BE2C (cell line): ENCODE results near the gene VTI1A.

Source experiments
- DNase-seq: peaks from one replicate; pipeline ENCODE4 v3.0.0-alpha.2; 2020
- H3K27me3 ChIP-seq: fragments of 250-450 bp; sonication (Bioruptor Pico); 2 replicates; pipeline ENCODE4 v1.5.1; 2020; ENCODE audit warnings: mild to moderate bottlenecking
- H3K36me3 ChIP-seq: fragments of 250-450 bp; sonication (Bioruptor Pico); 2 replicates; pipeline ENCODE4 v1.5.1; 2020; ENCODE audit warnings: mild to moderate bottlenecking
- H3K4me1 ChIP-seq: fragments of 250-450 bp; sonication (Bioruptor Pico); 2 replicates; pipeline ENCODE4 v1.5.1; 2020
- H3K4me3 ChIP-seq: 2 replicates; pipeline ENCODE4 v1.5.1; 2011; ENCODE audit warnings: low read depth, low read length
- H3K9me3 ChIP-seq: fragments of 250-450 bp; sonication (Bioruptor Pico); 2 replicates; pipeline ENCODE4 v1.5.1; 2020
- TF ChIP-seq, protein P1 (sequence below): IDR thresholded peaks from 2 replicates; pipeline ENCODE4 v1.5.1; 2012; ENCODE audit warnings: mild to moderate bottlenecking, low read depth, low read length

The VTI1A gene

DNA sequence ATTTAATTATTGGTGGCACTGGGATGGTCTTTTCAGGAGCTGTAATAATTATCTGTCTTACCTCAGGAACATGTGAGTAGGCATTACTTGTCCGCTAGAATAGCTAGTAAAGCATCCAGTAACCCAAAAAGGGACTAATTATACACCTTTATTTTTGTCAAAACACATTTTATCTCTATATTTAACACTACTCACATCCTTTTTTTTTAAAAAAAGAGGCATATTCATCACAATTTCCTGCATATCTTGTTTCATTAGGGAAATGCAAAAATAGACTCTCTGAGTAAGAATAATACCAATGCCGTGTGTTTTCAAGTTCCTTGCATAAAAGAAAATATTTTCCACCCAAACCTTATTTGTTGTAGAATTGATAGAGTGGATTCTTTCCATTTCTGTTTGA lies 99.5 kb downstream of the VTI1A start:
- TF ChIP-seq, protein P1, sequence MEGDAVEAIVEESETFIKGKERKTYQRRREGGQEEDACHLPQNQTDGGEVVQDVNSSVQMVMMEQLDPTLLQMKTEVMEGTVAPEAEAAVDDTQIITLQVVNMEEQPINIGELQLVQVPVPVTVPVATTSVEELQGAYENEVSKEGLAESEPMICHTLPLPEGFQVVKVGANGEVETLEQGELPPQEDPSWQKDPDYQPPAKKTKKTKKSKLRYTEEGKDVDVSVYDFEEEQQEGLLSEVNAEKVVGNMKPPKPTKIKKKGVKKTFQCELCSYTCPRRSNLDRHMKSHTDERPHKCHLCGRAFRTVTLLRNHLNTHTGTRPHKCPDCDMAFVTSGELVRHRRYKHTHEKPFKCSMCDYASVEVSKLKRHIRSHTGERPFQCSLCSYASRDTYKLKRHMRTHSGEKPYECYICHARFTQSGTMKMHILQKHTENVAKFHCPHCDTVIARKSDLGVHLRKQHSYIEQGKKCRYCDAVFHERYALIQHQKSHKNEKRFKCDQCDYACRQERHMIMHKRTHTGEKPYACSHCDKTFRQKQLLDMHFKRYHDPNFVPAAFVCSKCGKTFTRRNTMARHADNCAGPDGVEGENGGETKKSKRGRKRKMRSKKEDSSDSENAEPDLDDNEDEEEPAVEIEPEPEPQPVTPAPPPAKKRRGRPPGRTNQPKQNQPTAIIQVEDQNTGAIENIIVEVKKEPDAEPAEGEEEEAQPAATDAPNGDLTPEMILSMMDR, result no peak
- Histone ChIP-seq H3K4me3 (no peak overlapping the region), H3K9me3 (no peaks in the 10 kb centered on the region), H3K4me1 (no peaks in the 10 kb centered on the region), H3K36me3 (no peaks in the 10 kb centered on the region), H3K27me3 (no peaks in the 10 kb centered on the region)
- no peak for DNase-seq

DNA sequence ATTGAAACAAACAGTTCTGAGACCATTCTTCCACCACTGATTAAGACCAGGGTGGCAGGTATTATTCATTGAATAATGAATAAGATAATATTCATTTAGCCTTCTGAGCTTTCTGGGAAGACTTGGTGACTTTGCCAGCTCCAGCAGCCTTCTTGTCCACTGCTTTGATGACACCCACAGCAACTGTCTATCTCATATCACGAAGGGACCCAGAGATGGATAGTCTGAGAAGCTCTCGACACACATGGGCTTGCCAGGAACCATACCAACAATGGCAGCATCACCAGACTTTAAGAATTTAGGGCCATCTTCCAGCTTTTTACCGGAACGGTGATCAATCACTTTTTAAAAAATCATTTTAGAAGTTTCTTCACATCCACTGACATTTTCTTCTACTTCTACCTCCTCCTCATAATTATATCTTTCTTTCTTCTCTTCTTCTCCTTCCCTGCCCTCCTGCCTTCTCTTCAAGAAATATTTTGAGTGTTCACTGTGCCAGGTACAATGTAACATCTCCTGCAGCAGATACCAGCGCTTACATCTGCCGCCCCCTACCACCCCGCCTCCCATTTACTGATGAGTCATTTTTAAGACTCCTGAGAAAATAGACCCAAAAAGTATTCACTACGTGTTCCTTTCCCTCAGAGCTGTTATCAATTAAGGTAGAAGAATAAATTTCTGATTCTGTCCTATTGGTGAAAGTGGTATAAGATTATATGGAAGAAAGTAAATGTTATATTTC lies 101.7 kb downstream of the VTI1A start:
- Histone ChIP-seq H3K27me3 (no peaks in the 10 kb centered on the region), H3K9me3 (no peaks in the 10 kb centered on the region), H3K36me3 (no peaks in the 10 kb centered on the region), H3K4me3 (no peak overlapping the region), H3K4me1 (no peaks in the 10 kb centered on the region)
- TF ChIP-seq, protein P1, result no peak
- DNase-seq, result no peak

DNA sequence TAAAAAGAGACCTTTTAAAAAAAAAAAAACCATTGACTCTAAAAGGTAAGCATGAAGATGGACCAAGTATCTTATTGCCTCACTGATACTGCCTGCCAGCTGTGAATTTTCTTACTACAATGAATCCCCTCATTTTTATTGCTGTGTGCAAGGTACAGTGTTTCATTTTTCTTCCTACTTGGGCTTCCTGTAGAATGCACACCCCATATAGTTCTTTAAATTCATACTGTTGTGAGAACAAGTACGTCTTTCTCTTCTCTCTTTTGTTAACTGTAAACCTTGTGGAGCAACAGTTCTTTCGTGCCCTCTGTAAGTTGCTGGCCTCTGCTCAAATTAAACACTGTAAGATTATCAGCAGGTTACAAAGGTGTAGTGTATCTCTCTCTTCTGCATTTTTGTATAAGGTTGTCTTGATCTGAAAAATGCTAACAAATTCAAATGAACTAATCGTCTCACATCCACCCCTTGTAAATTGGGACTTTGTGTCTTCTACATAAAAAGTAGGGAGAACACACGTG lies 105.6 kb downstream of the VTI1A start:
- Histone ChIP-seq H3K4me1 (no peaks in the 10 kb centered on the region; the same call in 1 of the 2 replicates), H3K36me3 (no peaks in the 10 kb centered on the region), H3K27me3 (no peaks in the 10 kb centered on the region), H3K4me3 (no peak overlapping the region), H3K9me3 (no peaks in the 10 kb centered on the region)
- DNase-seq, result no peak
- TF ChIP-seq, protein P1, result no peak

DNA sequence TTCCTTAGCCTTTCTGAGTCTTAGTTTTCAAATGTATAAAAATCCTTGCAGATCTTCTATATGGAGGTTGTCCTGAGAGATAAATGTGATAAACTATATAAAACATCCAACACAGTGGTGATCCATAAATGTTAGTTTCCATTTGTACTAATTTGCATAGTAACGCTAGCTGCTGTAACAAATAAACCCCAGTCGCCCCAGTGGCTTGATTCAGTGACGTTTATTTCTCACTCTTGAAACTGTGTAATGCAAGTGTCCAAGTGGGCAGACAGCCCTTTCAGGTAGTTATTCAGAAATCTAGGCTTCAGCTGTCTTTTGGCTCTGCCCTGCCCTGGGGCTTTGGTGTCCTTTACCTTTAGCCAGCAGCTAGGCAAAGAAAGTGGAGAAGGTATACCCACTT lies 106.3 kb downstream of the VTI1A start:
- H3K36me3 ChIP-seq, result no peaks in the 10 kb centered on the region
- TF ChIP-seq, protein P1, result no peak
- no peak for DNase-seq

DNA sequence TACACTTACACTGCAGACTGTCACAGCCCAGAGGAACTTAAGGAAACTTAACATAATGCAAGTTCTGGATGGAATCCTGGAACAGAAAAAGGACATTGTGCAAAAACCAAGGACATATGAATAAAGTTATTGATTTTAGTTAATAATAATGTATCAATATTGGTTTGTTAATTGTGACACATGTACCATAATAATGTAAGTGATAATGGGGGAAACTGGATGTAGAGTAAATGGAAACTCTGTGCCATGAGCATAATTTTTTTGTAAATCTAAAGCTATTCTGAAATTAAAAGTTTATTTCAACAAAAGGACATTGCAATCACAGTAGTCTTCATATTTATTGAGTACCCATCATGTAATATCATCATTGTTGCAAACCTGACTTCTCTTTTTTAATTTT lies 107.2 kb downstream of the VTI1A start:
- no peak overlapping the region for H3K4me3 ChIP-seq
- H3K9me3 ChIP-seq, result no peaks in the 10 kb centered on the region
- no peaks in the 10 kb centered on the region for H3K27me3 ChIP-seq
- TF ChIP-seq, protein P1, result no peak
- no peak for DNase-seq
- peaks cover 3% of the 10 kb centered on the region; the same call in 1 of the 2 replicates for H3K4me1 ChIP-seq
- no peaks in the 10 kb centered on the region for H3K36me3 ChIP-seq

More for the DNA sequence above, 106.3 kb downstream of the VTI1A start:
- Histone ChIP-seq H3K27me3 (no peaks in the 10 kb centered on the region), H3K9me3 (no peaks in the 10 kb centered on the region), H3K4me1 (no peaks in the 10 kb centered on the region; the same call in 1 of the 2 replicates), H3K4me3 (no peak overlapping the region)

DNA sequence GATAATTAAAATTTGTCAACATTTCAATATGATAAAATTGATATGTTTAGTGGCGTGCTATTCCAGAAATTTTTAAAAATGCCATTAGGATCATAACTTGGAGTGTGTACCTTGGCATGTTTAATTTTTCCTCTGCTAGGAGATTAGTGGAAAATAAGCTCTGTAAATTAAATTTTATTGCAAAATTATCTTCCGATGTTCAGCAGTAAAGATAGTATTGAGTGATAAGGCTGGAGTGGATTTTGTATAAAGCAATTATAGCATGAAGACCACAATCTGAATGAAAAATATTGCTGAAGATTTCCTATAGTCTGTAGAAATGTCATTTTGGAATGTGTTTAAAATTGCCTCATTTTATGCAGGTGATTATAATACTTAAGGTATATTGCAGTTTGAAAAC lies 110.2 kb downstream of the VTI1A start:
- Histone ChIP-seq H3K9me3 (no peaks in the 10 kb centered on the region), H3K4me3 (no peak overlapping the region), H3K36me3 (no peaks in the 10 kb centered on the region), H3K27me3 (no peaks in the 10 kb centered on the region), H3K4me1 (peaks cover 3% of the 10 kb centered on the region; the same call in 1 of the 2 replicates)
- TF ChIP-seq, protein P1, result no peak
- no peak for DNase-seq
